PFSK-1 (cell line): ENCODE measurements around the gene RASSF8.

Experiments used
- POLR2AphosphoS5 ChIP-seq: IDR thresholded peaks from 2 replicates; pipeline ENCODE4 v1.6.1; 2012; ENCODE audit warnings: low read depth, mild to moderate bottlenecking, control low read depth, low read length, moderate library complexity
- SIN3A ChIP-seq: IDR thresholded peaks from 2 replicates; pipeline ENCODE4 v1.6.1; 2012; ENCODE audit warnings: mild to moderate bottlenecking, low read length, moderate library complexity, borderline replicate concordance; ENCODE audit not compliant: insufficient read depth

DNA sequence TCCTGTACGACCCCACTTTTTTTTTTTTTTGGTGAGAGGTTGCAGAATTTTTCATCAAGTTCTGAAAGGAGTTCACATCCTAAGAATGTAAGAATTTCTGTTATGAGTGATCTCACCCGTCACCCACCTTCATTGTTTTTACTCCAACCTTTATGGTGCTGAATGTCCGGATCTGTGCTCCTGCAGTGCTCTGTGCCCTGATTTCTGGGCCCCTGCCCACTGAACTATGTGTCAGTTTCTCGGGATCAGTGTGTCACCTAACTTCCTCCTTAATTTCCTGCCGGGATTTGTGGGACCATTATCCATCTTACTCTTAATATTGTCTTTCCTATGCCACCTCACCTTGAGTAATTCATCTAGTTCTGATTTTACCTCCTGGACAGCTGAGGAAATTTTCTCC is 11.6 kb downstream of the RASSF8 start:
- no peak for TF ChIP-seq POLR2AphosphoS5
- no peak for TF ChIP-seq SIN3A
